Neural cell (in vitro differentiated cells): Measurements from ENCODE around the gene ALK. TPM values are rescaled to one million over a fixed set of nuclear protein-coding genes. Genes with fewer than 3 reads are reported as not detected.

Source experiments
- H2AFZ ChIP-seq: fragments of 200-600, 300-800 bp; sonication (generic), shearing (Covaris generic); 2 replicates; pipeline ENCODE4 v1.6.0; 2014; ENCODE audit warnings: low read depth, mild to moderate bottlenecking, antibody characterized with exemption, low read length, moderate library complexity
- H3F3A ChIP-seq: fragments of 200-600 bp; shearing (Covaris generic); 2 replicates; pipeline ENCODE4 v1.6.1; 2016; ENCODE audit warnings: mild to moderate bottlenecking, moderate library complexity, mixed read lengths, antibody characterized with exemption, low read length; ENCODE audit not compliant: insufficient read depth, poor library complexity, severe bottlenecking
- H3K27ac ChIP-seq: fragments of 200-600, 300-800 bp; sonication (generic), shearing (Covaris generic); 2 replicates; pipeline ENCODE4 v1.5.1; 2014; ENCODE audit warnings: mild to moderate bottlenecking, low read length, moderate library complexity
- H3K27me3 ChIP-seq: fragments of 300-800, 200-600 bp; sonication (generic), shearing (Covaris generic); 2 replicates; pipeline ENCODE4 v1.6.0; 2014; ENCODE audit warnings: mild to moderate bottlenecking, low read depth, low read length, moderate library complexity; ENCODE audit not compliant: insufficient read depth
- H3K36me3 ChIP-seq: fragments of 300-800, 200-600 bp; sonication (generic), shearing (Covaris generic); 2 replicates; pipeline ENCODE4 v1.5.1; 2014; ENCODE audit warnings: mild to moderate bottlenecking, antibody characterized with exemption, low read length, moderate library complexity; ENCODE audit not compliant: insufficient read depth
- H3K4me2 ChIP-seq: fragments of 300-800, 200-600 bp; sonication (generic), shearing (Covaris generic); 2 replicates; pipeline ENCODE4 v1.6.0; 2014; ENCODE audit warnings: mild to moderate bottlenecking, low read length
- H3K4me3 ChIP-seq: fragments of 300-800, 200-600 bp; sonication (generic), shearing (Covaris generic); 2 replicates; pipeline ENCODE4 v1.5.1; 2014; ENCODE audit warnings: mild to moderate bottlenecking, low read length, moderate library complexity
- H3K79me2 ChIP-seq: fragments of 200-600 bp; shearing (Covaris generic); replicated peaks from 2 replicates; pipeline ENCODE4 v1.6.0; 2014; ENCODE audit warnings: mild to moderate bottlenecking, low read length, moderate library complexity; ENCODE audit not compliant: insufficient read depth
- H3K9ac ChIP-seq: fragments of 300-800, 200-600 bp; sonication (generic), shearing (Covaris generic); 2 replicates; pipeline ENCODE4 v1.6.1; 2016; ENCODE audit warnings: mild to moderate bottlenecking, low read length, mixed read lengths
- H3K9me2 ChIP-seq: fragments of 200-600 bp; shearing (Covaris generic); 2 replicates; pipeline ENCODE4 v1.6.1; 2016; ENCODE audit warnings: mild to moderate bottlenecking, low read length, mixed read lengths; ENCODE audit not compliant: insufficient read depth
- H3K9me3 ChIP-seq: fragments of 200-600, 300-800 bp; sonication (generic), shearing (Covaris generic); 2 replicates; pipeline ENCODE4 v1.6.1; 2016; ENCODE audit warnings: mild to moderate bottlenecking, mixed run types, low read length, moderate library complexity, mixed read lengths
- H4K20me1 ChIP-seq: fragments of 200-600 bp; shearing (Covaris generic); 2 replicates; pipeline ENCODE4 v1.6.1; 2016; ENCODE audit warnings: mild to moderate bottlenecking, mixed run types; ENCODE audit not compliant: insufficient read depth
- CTCF ChIP-seq: fragments of 450-650 bp; IDR thresholded peaks from 2 replicates; pipeline ENCODE4 v1.5.1; 2014; ENCODE audit warnings: antibody characterized with exemption, mild to moderate bottlenecking, moderate library complexity; ENCODE audit not compliant: poor library complexity, severe bottlenecking
- EP300 ChIP-seq: fragments of 450-650 bp; conservative IDR thresholded peaks from 2 replicates; pipeline ENCODE4 v1.6.1; 2014; ENCODE audit warnings: antibody characterized with exemption, mild to moderate bottlenecking, moderate library complexity; ENCODE audit not compliant: poor library complexity, severe bottlenecking
- EZH2 ChIP-seq: fragments of 200-600, 300-800 bp; shearing (Covaris generic), sonication (generic); IDR thresholded peaks from 2 replicates; pipeline ENCODE4 v1.6.1; 2014; ENCODE audit warnings: antibody characterized with exemption, low read length, borderline replicate concordance, mild to moderate bottlenecking; ENCODE audit not compliant: insufficient read depth, poor library complexity, severe bottlenecking
- MXI1 ChIP-seq: fragments of 450-650 bp; conservative IDR thresholded peaks from 2 replicates; pipeline ENCODE4 v1.6.1; 2014; ENCODE audit warnings: antibody characterized with exemption, mild to moderate bottlenecking; ENCODE audit not compliant: poor library complexity, severe bottlenecking
- POLR2AphosphoS5 ChIP-seq: IDR thresholded peaks from 2 replicates; pipeline ENCODE4 v1.6.1; 2012
- RAD21 ChIP-seq: fragments of 450-650 bp; conservative IDR thresholded peaks from 2 replicates; pipeline ENCODE4 v1.6.1; 2014; ENCODE audit warnings: antibody characterized with exemption, mild to moderate bottlenecking, moderate library complexity
- REST ChIP-seq: IDR thresholded peaks from 2 replicates; pipeline ENCODE4 v1.6.1; 2012; ENCODE audit warnings: borderline replicate concordance
- SMC3 ChIP-seq: fragments of 450-650 bp; conservative IDR thresholded peaks from 2 replicates; pipeline ENCODE4 v1.6.1; 2014; ENCODE audit warnings: antibody characterized with exemption, mild to moderate bottlenecking, moderate library complexity; ENCODE audit not compliant: poor library complexity
- TAF1 ChIP-seq: IDR thresholded peaks from 2 replicates; pipeline ENCODE4 v1.6.1; 2012; ENCODE audit warnings: low read depth
- polyA plus RNA-seq: library from polyadenylated mRNA; depleted of rRNA; stranded (reverse); fragments of >200 nt; gene quantifications from 2 replicates; pipeline ENCODE4 v1.2.3, GENCODE V29; 2014

ALK gene
- polyA plus RNA-seq, 1 donor from 2014 or later, result 7.1 TPM

- no peak overlapping the region for H3K27ac ChIP-seq
- H3K9me3 ChIP-seq, result no peaks in the 10 kb centered on the region
- no peaks in the 10 kb centered on the region for H4K20me1 ChIP-seq
- H3F3A ChIP-seq, result no peaks in the 10 kb centered on the region
- H2AFZ ChIP-seq, result no peak overlapping the region
- no peaks in the 10 kb centered on the region for H3K9me2 ChIP-seq
- H3K4me3 ChIP-seq, result no peak overlapping the region
- no peak for TF ChIP-seq MXI1
- no peak for TF ChIP-seq SMC3
- no peak for TF ChIP-seq EZH2
- H3K36me3 ChIP-seq, result no peaks in the 10 kb centered on the region
- H3K79me2 ChIP-seq, result no peaks in the 10 kb centered on the region
- H3K4me2 ChIP-seq, result no peak overlapping the region
- H3K27me3 ChIP-seq, result no peaks in the 10 kb centered on the region
- H3K9ac ChIP-seq, result no peak overlapping the region
These were observed 653.7 kb downstream of the ALK start for GRCh38 chr2:29267720-29268119.

- Histone ChIP-seq H3K4me2 (no peak overlapping the region), H3F3A (no peaks in the 10 kb centered on the region), H3K9me2 (no peaks in the 10 kb centered on the region), H3K27me3 (no peaks in the 10 kb centered on the region), H3K27ac (no peak overlapping the region), H3K9ac (no peak overlapping the region), H3K9me3 (no peaks in the 10 kb centered on the region), H3K36me3 (no peaks in the 10 kb centered on the region), H3K79me2 (no peaks in the 10 kb centered on the region), H2AFZ (no peak overlapping the region), H4K20me1 (no peaks in the 10 kb centered on the region), H3K4me3 (no peak overlapping the region)
- TF ChIP-seq MXI1, result no peak
- TF ChIP-seq CTCF, result no peak
- TF ChIP-seq SMC3, result no peak
- TF ChIP-seq TAF1, result no peak
- no peak for TF ChIP-seq REST
- no peak for TF ChIP-seq EZH2
- TF ChIP-seq RAD21, result no peak
- TF ChIP-seq EP300, result no peak
- no peak for TF ChIP-seq POLR2AphosphoS5
These were observed 657.5 kb downstream of the ALK start for GRCh38 chr2:29263886-29264285.
